Duodenal mucosa (tissue), 2 donors: Measurements from ENCODE around the gene HSPBAP1.

ENCODE experiments used
- H3K27ac ChIP-seq: one replicate; pipeline ENCODE4 v1.7.0; 2013; ENCODE audit warnings: low read depth, low read length
- H3K27me3 ChIP-seq, 2 donors: one replicate each; pipeline ENCODE4 v1.7.0; 2013; ENCODE audit warnings: low read length in 2 of 2, control low read depth in 1 of 2; ENCODE audit not compliant: insufficient read depth in 2 of 2, control insufficient read depth in 1 of 2
- H3K36me3 ChIP-seq, 2 donors: one replicate each; pipeline ENCODE4 v1.7.0; 2013; ENCODE audit warnings: low read length in 2 of 2, control low read depth in 1 of 2; ENCODE audit not compliant: insufficient read depth in 2 of 2, control insufficient read depth in 1 of 2
- H3K4me1 ChIP-seq, 2 donors: one replicate each; pipeline ENCODE4 v1.7.0; 2013; ENCODE audit warnings: low read length in 2 of 2, control low read depth in 1 of 2; ENCODE audit not compliant: insufficient read depth in 2 of 2, control insufficient read depth in 1 of 2
- H3K4me3 ChIP-seq, 2 donors: one replicate each; pipeline ENCODE4 v1.7.0; 2013; ENCODE audit warnings: low read length in 2 of 2, low read depth in 1 of 2
- H3K9ac ChIP-seq, 2 donors: one replicate each; pipeline ENCODE4 v1.7.0; 2013; ENCODE audit warnings: low read length in 2 of 2, low read depth in 1 of 2
- H3K9me3 ChIP-seq, 2 donors: one replicate each; pipeline ENCODE4 v1.7.0; 2013; ENCODE audit warnings: low read length in 2 of 2, control low read depth in 1 of 2; ENCODE audit not compliant: control insufficient read depth in 1 of 2

The HSPBAP1 gene

DNA sequence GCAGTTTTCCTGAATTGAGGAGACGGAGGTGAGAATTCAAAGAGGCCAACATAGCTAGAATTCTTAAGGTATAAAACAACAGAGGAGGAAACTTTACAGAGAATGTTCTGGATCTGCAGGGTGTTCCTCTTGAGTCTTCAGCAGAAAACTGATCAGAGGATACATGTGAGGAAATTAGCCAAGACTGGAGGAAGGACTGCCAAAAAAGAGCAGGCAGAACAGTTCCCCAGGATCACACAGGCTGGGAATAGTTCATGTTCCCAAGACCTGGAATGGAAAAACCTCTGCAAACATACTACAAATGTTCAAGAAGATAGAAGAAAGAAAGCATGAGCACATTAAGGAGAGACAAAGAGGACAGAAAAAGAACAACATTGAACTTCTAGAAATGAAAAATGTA lies 8.7 kb upstream of the HSPBAP1 start:
- H3K9ac ChIP-seq, result no peak overlapping the region
- no peaks in the 10 kb centered on the region for H3K27me3 ChIP-seq
- no peak overlapping the region for H3K4me3 ChIP-seq
- H3K36me3 ChIP-seq, result no peaks in the 10 kb centered on the region
- H3K27ac ChIP-seq, result no peak overlapping the region
- no peaks in the 10 kb centered on the region for H3K9me3 ChIP-seq
- peaks cover 0 to under 1% of the 10 kb centered on the region in 2 donors for H3K4me1 ChIP-seq

DNA sequence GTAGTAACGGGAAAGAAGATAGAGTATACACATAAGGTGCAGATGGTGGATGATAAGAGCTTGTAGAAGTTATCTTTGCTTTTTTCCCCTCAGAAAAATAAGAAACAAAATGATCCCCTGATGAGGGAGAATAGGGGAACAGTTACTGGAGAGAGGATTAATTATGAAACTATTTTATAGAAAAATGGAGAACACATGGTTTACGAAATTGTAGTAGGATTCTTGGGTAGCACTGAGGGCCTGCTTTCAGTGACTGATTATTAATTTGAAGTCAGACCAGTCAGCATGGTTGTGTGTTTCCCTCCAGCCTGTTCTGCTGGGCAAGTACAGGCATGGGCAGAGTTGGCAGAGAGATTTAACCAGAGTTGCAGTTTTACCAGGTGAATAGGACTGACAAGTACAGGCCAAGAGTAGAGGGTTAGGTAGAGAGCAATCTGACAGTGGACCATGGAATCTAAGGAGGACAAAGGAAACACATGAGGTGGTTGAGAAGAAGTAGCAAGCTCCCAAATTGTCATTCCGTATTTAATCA lies 7.1 kb upstream of the HSPBAP1 start:
- H3K36me3 ChIP-seq, result no peaks in the 10 kb centered on the region
- no peak overlapping the region for H3K27ac ChIP-seq
- no peaks in the 10 kb centered on the region for H3K9me3 ChIP-seq
- H3K27me3 ChIP-seq, result no peaks in the 10 kb centered on the region
- peaks cover under 1 to 8% of the 10 kb centered on the region in 2 donors for H3K4me1 ChIP-seq
- no peak overlapping the region for H3K4me3 ChIP-seq
- H3K9ac ChIP-seq, result no peak overlapping the region

DNA sequence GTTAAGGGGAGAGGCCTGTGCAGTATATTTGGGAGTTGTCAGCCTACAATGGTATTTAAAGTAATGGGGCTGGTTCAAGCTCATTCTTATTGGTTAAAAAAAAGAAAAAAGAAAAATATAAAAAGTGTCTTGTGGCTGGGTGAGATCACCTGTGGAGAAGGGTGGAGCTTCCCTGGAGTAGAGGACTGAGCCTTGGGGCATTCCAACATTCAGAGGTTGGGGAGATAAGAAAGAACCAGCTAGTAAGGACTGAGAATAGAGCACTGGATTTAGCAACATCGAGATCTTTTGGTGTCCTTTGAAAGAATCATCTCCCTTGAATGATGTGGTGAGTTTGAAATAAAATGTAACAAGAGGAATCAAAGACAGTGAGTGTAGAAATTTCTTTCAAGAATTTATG lies 6.4 kb upstream of the HSPBAP1 start:
- Histone ChIP-seq H3K4me1 (peaks cover 6 to 12% of the 10 kb centered on the region in 2 donors), H3K27ac (no peak overlapping the region), H3K4me3 (no peak overlapping the region), H3K36me3 (no peaks in the 10 kb centered on the region), H3K9ac (no peak overlapping the region), H3K27me3 (no peaks in the 10 kb centered on the region), H3K9me3 (no peaks in the 10 kb centered on the region)

DNA sequence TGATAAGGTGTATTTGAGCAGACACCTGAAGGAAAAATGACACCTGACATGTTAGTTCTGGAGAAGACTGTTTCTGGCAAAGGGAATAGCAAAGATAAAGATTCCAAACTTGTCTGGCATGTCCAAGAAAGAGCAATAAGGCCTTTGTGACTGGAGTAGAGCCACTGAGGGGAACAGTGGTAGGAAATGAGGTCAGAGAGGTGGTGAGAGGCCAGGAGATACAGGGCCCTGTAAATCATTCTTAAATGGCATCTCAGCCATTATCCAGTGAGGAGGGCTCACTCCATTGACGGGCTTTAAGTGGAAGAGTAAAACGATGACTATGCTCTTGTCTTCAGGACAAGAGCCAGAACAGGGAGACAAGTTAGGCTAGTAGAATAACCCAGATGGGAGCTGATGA lies 5.7 kb upstream of the HSPBAP1 start:
- H3K27me3 ChIP-seq, result no peaks in the 10 kb centered on the region
- no peaks in the 10 kb centered on the region for H3K9me3 ChIP-seq
- H3K36me3 ChIP-seq, result no peaks in the 10 kb centered on the region
- H3K27ac ChIP-seq, result no peak overlapping the region
- H3K4me1 ChIP-seq, result peaks cover 10 to 12% of the 10 kb centered on the region in 2 donors
- no peak overlapping the region for H3K9ac ChIP-seq
- H3K4me3 ChIP-seq, result no peak overlapping the region

DNA sequence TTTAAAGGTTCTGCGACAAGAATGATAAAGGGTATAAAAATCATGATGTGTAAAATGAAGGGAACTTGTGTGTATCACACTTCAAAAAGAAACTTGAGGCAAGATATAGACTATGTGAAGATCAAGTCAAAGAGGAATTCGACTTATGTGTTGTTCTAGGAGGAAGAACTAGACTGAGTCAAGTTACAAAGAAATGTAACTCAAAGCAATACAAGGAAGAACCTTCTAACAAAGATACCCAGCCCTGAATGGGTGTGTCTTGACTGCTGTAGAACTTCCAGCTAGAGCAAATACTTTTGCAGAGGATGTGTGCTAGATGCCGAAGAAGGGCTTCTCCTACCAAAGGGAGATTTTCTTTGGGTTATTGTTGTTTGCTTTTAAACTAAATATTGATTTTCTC lies 3.7 kb upstream of the HSPBAP1 start:
- Histone ChIP-seq H3K27me3 (no peaks in the 10 kb centered on the region), H3K9ac (no peak overlapping the region), H3K4me1 (peaks cover 17 to 19% of the 10 kb centered on the region in 2 donors), H3K4me3 (no peak overlapping the region), H3K9me3 (no peaks in the 10 kb centered on the region), H3K36me3 (no peaks in the 10 kb centered on the region), H3K27ac (no peak overlapping the region)

DNA sequence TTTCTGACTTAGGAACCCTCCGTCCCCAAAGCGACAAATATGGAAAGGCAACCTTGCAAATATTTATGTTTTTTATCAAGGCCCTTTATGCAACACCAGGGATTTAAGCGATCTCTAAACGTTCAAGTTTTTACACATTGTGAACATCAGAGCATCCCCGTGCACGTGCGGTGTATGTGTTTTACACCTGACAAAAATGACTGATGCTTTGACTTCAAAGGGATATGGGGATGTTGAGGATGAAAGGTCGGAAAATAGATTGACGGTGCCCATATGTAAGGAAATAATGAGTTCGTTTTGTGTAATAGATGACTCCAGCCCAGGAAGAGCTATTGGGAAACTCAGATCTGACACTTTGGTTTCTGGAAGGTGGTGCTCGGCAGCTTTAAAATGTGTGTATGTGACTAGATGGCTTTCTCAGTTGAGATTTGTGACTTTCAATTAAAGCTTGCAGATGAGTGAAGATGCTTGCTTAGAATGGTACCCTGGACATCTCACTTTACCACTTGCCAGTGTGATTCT lies 2.1 kb upstream of the HSPBAP1 start:
- Histone ChIP-seq H3K4me1 (peaks cover 17 to 19% of the 10 kb centered on the region in 2 donors), H3K9me3 (no peaks in the 10 kb centered on the region), H3K27me3 (no peaks in the 10 kb centered on the region), H3K27ac (no peak overlapping the region), H3K4me3 (peak overlapping the region; percentile 86 to 94), H3K9ac (peak overlapping the region; percentile 79 to 86), H3K36me3 (no peaks in the 10 kb centered on the region)

DNA sequence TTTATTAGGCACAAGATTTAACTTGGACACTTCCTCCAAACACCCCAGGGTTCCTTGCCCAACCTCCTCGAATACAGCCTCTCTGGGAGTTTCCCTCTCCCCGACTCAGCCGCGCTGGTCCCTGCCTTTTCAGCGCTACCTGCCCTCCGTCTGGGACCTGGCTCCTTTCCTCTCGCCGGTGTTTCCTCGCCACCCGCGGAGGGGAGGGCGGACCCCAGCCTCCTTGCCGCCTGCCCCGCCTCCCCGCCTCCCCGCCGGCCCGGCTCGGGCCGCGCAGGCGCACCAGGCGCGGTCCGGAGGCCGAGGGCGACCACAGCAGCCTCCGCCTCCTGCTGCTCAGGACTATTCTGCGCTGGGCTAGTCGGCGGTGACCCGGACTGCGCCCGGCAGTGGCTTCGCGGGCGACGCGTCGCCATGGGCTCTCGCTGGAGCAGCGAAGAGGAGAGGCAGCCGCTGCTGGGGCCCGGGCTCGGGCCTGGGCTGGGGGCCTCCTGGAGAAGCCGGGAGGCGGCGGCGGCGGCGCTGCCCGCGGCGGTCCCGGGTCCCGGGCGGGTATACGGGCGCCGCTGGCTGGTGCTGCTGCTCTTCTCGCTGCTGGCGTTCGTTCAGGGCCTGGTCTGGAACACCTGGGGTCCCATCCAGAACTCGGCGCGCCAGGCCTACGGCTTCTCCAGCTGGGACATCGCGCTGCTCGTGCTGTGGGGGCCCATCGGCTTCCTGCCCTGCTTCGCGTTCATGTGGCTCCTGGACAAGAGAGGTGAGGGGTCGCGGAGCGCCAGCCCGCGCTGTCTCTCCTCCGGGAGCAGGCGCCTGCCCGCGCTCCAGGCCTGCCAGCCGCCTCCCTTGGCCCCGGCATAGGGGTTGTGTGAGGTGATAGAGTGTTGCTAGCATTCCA lies 1.4 kb upstream of the HSPBAP1 start, which contains the start of gene SLC49A4:
Gene SLC49A4 (plus strand): TSS at position 291 of the 895 bp plus-strand sequence. CDS start 124 bp downstream, at position 415.
- Histone ChIP-seq H3K9me3 (no peaks in the 10 kb centered on the region), H3K27me3 (no peaks in the 10 kb centered on the region)

DNA sequence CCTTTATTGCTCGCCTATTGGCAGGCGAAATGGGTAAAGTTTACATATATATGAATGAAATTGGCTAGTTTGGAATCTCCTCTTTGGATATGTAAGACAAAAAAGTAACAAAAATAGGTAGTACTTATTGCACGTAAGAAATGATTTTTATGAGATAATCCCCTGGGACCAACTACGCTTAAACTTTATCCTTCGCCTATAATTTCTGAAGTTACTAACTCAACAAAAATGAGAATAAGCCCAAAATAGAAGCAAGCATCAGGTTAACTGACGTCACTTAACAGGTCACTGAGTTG lies 800 bp upstream of the HSPBAP1 start:
- Histone ChIP-seq H3K9me3 (no peaks in the 10 kb centered on the region), H3K4me1 (peaks cover 17 to 19% of the 10 kb centered on the region in 2 donors), H3K4me3 (peak overlapping the region; percentile 86 to 94), H3K36me3 (no peaks in the 10 kb centered on the region), H3K27ac (peak overlapping the region; percentile 80), H3K9ac (peak overlapping the region; percentile 79 to 86), H3K27me3 (no peaks in the 10 kb centered on the region)

More for the DNA sequence above, 1.4 kb upstream of the HSPBAP1 start, which contains the start of gene SLC49A4:
- Histone ChIP-seq H3K27ac (peak within 1 kb of the TSS; percentile 80), H3K4me1 (peaks cover 17 to 19% of the 10 kb centered on the region in 2 donors), H3K36me3 (no peaks in the 10 kb centered on the region), H3K4me3 (peak within 1 kb of the TSS; percentile 86 to 94), H3K9ac (peak within 1 kb of the TSS; percentile 79 to 86)

DNA sequence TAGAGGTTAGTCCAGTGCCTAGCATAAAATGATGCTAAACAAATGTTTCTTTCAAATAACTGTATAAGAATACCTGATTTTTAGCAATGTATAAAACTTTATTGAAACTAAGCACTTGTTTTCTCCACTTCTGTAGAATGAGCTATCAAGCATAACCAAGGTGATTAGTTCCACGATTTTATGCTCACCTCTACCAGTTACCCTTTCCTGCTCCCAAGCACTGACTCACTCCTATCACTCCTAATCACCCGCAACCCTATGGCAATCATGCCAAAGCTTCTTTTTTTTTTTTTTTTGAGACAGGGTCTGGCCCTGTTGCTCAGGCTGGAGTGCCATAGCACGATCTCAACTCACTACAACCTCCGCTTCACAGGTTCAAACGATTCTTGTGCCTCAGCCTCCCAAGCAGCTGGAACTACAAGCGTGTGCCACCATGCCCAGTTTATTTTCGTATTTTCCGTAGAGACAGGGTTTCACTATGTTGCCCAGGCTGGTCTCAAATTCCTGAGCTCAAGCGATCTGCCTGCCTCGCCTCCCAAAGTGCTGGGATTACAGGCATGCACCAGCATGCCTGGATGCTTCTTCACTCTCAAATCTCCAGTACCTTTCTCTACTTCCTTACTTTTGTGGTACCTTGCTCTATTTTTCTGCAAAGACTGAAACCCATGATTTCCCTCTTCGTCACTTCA lies 3.9 kb downstream of the HSPBAP1 start:
- no peak overlapping the region for H3K9ac ChIP-seq
- no peaks in the 10 kb centered on the region for H3K36me3 ChIP-seq
- no peak overlapping the region for H3K27ac ChIP-seq
- H3K4me3 ChIP-seq, result no peak overlapping the region
- no peaks in the 10 kb centered on the region for H3K27me3 ChIP-seq
- no peaks in the 10 kb centered on the region for H3K9me3 ChIP-seq
- H3K4me1 ChIP-seq, result peaks cover 5 to 13% of the 10 kb centered on the region in 2 donors

DNA sequence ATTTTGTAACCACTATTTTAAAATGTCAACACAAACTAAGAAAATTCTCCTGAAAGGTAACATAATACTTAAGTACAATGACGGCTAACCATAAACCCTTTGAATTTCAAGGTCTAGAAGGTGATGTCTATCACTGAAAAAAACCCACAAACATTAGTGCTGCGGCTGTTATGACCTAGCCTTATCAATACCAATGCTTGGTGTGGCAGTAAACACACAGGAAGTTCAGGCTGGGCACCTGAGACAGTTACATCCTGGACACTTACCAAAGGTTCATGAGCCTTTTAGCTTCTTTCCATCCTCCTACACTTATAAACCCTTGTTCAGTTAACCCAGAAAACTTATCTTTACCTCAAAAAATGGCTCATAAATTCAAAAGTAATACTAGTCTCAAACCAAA lies 5.8 kb downstream of the HSPBAP1 start:
- no peak overlapping the region for H3K27ac ChIP-seq

More for the DNA sequence above, 5.8 kb downstream of the HSPBAP1 start:
- Histone ChIP-seq H3K4me3 (no peak overlapping the region), H3K9ac (no peak overlapping the region), H3K27me3 (no peaks in the 10 kb centered on the region), H3K36me3 (no peaks in the 10 kb centered on the region), H3K9me3 (no peaks in the 10 kb centered on the region), H3K4me1 (peaks cover under 1% of the 10 kb centered on the region in 2 donors)
